GM12872 (cell line): ENCODE data around the gene ZFP92.
A peak's percentile ranks its signal among the peaks of the same experiment; 100 is the strongest.

ENCODE experiments used
- CTCF ChIP-seq: IDR thresholded peaks from 3 replicates; pipeline ENCODE4 v1.5.1; 2011; ENCODE audit warnings: low read depth, mild to moderate bottlenecking, low read length, moderate library complexity; ENCODE audit not compliant: insufficient read depth

Gene ZFP92

DNA sequence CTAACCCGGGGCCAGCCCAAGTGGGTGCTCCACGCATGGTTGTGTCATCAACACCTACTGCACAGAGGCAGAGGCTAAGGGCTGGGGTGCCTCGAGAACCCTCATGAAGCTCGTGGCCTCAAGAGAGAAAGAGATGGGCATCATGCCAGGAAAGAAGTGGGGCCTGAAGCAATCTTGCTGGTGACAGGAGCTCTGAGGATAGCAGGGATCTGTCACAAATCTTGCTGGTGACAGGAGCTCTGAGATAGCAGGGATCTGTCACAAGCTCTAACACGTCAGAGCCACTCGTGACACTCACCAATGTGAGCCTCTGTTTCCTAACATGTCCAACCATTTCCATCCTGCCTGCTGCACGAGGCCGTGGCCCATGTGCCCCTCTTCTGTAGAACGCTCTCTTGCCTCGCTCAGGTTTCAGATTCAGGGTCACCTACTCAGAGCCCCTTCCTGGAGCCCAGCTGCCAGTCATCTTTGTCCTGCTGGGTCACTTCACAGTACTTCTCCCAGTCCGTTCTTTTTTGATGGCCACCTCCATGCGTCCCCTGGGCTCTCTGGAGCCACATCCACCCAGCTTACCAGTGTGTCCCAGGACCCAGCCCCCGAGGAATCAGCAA, 31.2 kb upstream of the ZFP92 start:
- no peak for TF ChIP-seq CTCF

GRCh38 chrX:153380691-153381090, 30.6 kb upstream of the ZFP92 start:
- TF ChIP-seq CTCF, result no peak

GRCh38 chrX:153381684-153382532, 29.4 kb upstream of the ZFP92 start:
- TF ChIP-seq CTCF, result 0 out of 3 replicates have a peak, but pooled peaks have one; percentile 28

DNA sequence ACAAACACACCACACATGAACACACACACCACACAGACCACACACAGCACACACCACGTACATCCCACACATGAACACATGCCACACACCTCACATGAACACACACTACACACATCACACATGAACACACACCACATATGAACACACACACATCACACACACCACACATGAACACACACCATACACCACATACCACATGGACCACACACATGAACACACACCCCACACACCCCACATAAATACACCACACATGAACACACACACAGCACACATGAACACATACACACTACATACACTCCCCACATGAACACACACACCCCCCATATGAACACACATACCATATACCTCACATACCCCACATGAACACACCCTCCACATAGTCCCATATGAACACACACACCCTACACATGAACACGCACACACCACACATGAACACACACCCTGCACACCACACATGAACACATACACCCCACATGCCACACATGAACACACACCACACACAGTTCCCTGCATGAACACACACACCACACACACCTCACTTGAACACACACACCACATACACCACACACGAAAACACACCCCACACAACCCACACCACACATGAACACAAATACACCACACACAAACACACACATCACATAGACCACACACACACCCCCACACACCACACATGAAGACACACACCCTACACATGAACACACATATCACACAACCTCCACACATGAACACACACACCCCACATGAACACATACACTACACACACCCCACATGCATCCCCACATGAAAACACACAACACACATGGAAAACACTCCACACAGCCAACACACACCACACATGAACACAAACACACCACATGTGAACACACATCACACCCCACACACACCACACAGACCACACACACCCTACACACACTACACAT, 28.4 kb upstream of the ZFP92 start:
- no peak for TF ChIP-seq CTCF

GRCh38 chrX:153384390-153384789, 26.9 kb upstream of the ZFP92 start:
- no peak for TF ChIP-seq CTCF

DNA sequence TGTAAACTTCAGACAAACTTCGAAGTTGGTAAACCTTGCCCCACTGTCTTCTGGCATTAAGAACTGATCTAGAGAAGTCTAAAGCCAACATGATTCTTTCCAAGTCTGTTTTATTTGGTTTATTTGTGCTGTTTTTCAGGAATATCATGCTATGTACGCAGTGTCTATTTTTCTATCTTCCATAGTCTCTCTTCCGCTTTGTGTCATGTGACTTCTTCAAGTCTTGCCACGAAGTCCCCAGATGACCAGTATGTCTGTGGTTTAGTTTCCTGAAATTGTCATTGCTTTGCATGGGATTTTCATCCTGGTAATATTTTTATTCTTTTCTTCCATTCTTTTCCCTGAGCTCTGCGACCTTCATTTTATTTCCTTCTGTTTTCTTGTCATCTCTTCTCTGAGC, 25.2 kb upstream of the ZFP92 start:
- TF ChIP-seq CTCF, result no peak

DNA sequence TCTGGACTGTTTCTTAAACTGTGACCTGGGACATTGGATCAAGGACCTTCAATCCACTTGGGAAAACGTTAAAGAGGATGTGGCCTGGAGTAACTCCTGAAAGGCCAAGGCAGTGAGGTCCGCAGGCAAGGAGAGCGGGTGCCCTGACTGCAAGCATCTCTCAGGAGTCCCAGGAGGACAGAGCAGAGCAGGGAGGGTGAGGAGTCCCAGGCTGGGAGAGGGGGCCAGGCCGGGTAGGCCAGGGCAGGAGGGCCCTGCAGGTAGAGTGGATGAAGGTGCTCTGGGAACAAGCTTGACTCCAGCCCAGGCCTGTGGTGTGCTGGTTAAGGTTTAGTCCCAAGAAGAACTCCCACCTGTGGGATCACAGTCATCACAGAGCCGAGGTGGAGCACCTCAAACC, 23.9 kb upstream of the ZFP92 start:
- no peak for TF ChIP-seq CTCF
